Measurements from ENCODE around the gene PRR14.
"Not testable (repeated sequence)": the region's sequence is repeated elsewhere in the genome, so short reads cannot be mapped to it uniquely, and the experiment has no call there.

PRR14 gene

DNA sequence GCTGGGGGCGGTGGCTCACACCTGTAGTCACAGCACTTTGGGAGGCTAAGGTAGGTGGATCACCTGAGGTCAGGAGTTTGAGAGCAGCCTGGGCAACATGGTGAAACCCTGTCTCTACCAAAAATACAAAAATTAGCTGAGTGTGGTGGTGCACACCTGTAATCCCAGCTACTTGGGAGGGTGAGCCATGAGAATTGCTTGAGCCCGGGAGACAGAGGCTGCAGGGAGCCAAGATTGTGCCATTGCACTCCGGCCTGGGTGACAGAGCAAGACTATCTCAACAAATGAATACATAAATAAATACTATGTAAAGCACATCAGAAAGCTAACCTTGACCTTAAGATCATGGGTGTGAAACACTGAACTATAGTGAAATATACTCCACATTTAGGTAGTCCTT lies 45.9 kb downstream of the PRR14 start:
- DNase-seq, result not testable (repeated sequence)

DNA sequence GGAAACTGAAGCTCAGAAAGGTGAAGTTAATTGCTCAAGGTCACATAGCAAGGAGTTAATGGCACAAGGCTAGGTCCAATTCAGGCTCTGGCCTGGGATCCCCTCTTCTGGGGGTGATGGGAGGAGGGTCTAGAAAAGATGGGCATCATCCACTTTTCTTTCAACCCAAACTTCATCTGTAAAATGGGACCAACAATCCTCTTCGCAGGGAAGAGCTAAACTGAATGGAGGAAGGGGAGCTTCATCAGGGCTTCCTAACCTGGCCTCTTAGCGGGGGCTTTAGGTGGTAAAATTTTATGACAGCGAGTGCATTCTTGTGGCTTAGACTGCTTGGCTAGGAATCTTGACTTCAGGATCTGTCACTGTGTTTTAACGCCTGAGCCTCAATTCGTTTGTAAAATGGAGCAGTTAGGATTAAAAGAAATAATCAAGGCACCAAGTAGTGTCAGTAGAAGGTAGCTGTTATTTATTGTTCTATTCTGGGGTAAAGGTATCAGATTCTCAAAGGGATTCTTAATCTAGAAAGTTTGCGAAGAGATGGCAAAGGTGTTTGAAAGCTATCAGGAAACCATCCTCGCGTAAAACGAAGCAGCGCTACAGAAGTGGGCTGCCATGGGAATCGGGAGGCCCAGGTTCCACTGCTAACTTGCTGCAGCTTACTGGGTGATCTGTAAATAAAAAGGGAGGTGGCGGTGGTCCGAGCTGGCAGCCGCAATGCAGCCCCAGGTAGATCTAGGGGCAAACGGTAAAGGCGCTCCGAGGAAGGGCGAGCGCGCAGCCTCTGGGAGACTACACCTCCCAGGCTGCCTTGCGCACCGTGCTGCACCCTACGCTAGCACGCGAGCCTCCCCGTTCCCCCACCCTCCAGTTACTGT lies 46.7 kb downstream of the PRR14 start:
- no peak for DNase-seq

DNA sequence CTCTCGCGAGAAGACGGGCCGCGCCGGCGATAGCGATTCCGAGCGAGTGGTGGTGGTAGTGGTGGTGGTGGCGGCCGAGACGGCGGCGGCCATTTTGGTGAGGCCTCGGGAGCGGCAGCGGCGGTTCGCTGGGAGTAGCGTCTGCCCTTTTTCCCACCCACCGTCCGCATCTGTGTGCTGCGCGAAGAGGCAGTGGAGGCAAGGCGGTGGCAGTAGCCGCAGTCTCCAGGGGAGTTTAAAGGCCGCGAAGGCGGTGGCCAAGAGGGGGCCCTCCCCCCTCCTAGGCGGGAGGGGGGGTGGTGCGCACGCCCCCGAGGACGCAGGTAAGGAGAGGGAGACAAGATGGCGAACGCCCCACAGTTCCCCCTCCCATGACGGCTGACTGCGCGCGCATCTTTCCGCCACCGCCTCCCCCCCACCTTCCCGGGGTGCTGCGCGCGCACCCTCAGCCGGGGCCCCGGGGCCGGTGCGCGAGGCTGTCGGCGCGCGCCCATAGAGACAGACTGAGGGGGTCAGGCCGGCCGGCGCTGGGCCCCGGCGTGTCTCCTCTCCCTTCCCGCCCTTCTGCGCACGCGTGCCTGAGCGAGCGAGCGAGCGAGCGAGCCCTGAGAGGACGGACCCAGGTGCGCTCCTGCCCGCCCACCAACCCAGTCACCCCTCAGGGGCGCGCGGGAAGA lies 47.5 kb downstream of the PRR14 start:
- DNase-seq, result peak; percentile 89 to 97

DNA sequence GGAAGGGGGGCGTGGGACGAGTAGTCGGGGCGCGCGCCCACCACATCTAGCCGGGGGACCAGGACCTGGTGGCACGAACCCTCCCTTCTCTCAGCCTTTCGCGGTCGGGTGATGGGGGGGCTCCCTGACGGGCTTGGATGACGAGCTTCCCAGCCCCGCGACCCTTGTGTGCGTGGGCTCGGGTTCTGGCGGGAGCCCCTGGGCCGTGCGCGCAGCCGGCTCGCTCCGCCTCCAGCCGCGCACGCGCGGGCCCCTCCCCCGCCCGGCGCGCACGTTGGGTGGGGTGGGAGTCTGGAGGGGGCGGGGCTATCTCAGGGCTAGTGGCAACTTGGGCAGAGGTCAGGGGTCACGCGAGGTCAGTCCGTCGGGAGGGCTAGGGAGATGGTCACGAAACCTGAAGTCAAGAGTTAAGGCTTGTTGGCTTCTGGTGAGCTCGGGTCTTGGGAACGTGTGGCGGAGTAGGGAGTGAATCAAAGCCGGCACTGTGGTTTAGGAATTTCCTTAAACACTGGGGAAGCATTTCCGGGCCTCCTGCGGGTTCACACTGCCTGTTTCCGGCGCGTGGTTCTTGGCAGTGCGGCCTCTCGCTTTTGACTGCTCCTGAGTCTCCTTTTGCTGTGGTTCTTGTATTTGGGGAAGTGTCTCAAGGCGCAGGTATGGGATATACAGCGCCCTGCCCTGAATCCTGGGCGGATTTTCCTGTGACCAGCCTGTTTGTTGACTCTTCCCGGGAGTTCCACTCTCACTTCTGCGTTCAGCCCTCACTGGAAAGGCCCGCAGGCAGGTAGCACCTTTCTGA lies 48.3 kb downstream of the PRR14 start, which contains the start of gene SRCAP:
TSS of gene SRCAP (plus strand) at position 356 of the 799 bp plus-strand sequence. CDS start 1,654 bp downstream, outside the sequence.
- peak; percentile 54 to 78 for DNase-seq

DNA sequence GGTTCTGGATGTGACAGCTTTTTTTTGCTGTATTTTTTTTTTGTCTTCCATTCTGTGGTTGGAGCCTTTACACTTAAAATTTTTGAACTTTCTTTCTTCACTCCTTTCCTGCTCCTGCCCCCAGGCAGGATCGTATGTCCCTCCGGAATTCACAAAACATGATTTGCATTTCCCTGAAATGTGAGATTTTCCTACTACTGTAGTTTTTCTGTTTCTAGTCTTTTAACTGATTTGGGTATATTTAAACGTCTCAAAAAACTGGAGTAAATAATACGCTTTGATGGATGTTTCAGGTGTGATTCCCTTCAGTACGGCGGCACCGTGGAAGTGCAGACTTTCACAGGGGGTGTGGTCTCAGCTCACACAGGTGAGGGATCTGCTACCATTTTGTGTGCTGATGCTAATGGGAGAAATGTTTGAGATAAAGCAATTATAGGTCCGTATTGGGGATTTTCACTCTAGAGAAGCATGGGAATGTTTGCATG lies 48.9 kb downstream of the PRR14 start:
- DNase-seq, result no peak

DNA sequence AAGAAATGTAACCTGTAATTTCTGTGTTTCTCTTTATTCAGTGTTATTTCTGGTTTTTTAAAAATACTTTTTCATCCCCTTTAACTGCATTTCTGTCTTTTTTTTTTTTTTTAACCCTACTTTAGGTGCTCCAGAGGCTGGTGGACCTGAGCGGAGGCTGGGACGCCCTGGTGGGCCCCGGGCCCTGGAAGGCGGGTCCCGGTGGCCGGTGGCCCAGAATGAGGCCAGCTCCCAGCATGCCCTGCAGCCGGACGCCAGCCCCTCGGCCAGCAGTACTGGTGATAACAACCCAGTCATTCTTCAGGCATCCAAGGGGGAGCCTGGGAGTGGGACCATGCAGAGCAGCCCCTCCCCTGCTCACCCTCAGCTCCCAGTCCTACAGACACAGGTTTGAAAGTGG lies 49.7 kb downstream of the PRR14 start:
- DNase-seq, result no peak

DNA sequence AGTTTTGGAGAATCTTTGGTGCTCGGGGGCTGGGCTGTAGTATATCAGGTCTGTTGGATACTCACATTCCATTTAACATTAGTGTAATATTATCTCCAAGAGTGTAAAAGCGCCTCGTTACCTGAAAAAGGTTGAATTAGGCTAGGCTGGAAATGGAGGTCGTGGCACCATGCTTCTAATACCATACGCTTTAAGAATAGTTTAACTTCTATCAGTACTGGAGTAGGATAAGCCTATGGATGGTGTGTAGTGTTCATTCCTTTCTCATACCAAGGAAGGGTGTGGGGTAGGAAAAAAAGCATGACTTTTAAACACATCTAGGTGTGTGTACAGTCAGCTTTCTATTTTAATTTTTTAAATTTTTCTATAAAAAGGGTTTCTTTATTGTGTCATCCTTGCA lies 50.2 kb downstream of the PRR14 start:
- DNase-seq, result no peak

DNA sequence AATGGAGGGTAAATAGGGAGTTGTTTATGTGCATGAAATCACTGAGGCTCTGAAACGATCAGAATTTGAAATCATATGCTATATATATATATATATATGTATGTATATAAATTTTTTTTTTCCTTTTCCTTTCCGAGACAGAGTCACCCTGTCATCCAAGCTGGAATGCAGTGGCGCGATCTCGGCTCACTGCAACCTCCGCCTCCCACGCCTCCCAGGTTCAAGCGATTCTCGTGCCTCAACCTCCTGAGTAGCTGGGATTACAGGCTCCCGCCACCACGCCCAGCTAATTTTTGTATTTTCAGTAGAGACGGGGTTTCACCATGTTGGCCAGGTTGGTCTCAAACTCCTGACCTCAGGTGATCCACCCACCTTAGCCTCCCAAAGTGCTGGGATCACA lies 52.3 kb downstream of the PRR14 start:
- not testable (repeated sequence) for DNase-seq

DNA sequence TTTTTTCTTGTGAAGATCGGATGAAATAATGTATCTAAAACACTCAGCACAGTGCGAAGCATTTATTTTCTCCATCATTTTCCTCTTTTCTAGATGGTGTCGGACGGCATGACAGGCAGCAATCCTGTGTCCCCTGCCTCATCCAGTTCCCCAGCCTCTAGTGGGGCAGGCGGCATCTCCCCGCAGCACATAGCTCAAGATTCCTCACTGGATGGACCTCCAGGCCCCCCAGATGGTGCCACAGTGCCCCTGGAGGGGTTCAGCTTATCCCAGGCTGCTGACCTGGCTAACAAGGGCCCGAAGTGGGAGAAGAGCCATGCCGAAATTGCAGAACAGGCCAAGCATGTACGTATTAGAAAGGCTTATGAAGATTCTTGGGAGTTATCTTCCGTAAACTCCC lies 53.2 kb downstream of the PRR14 start:
- DNase-seq, result no peak

All from SW 1271 (cell line).